Measurements from ENCODE around the gene RECK.

RECK gene

DNA sequence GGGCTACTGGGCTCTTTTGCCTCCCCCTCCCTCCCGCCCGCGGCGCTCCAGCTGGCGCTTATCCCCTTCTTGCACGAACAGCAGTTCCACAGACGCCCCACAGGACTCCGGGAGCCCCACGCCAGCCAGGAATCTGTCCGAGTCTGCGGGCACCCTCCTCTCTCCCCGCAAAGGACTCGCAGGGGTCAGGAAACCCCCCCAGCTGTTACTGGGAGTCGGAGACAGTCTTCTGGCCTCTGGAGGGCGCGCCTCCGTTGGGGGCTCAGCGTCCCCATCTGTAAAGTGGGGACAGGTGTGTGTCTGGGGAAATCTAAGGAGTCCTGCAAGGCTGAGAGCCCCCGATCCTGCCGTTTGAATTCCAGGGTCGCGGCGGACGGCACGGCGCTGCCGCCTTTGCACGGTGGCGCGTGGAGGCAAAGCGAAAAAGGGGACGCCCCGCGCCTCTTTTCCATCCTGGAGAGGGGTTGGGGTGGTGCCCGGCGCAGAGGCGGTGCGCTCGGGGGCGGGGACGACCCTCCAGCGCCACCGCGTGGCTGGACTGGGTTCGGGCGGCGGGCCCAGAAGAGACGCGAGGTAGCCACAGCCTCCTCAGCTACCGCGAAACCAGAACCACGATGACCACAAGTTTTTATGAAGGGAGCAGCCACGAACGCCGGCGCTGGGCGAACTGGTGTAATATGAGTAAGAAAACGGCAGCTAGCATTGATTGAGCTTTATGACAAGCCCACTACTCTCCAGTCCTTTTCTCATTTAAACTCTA lies 129.6 kb downstream of the RECK start:
- no peaks in the 10 kb centered on the region for H3K4me1 ChIP-seq (ENCODE audit: insufficient read depth, low read length, poor library complexity, severe bottlenecking)
- H3K36me3 ChIP-seq (ENCODE audit: insufficient read depth, low read length): no peaks in the 10 kb centered on the region
- H3K4me2 ChIP-seq (ENCODE audit: low read depth, low read length, poor library complexity, severe bottlenecking): peak overlapping the region; percentile 46
- H2AFZ ChIP-seq (ENCODE audit: low read length): peak overlapping the region; percentile 60; the same call in 1 of the 2 replicates
- no peak overlapping the region for H3K9ac ChIP-seq (ENCODE audit: low read depth, low read length, poor library complexity, severe bottlenecking)
- H3F3A ChIP-seq (ENCODE audit: low read depth): no peaks in the 10 kb centered on the region
- TF ChIP-seq EZH2phosphoT487 (IDR thresholded peaks at IDR 0.05; ENCODE audit: borderline replicate concordance) (no peak), CTCF (conservative IDR thresholded peaks at IDR 0.05; ENCODE audit: low read length) (peak; percentile 80)
- H3K27me3 ChIP-seq (ENCODE audit: insufficient read depth, low read length, poor library complexity, severe bottlenecking): no peaks in the 10 kb centered on the region
- H3K79me2 ChIP-seq (ENCODE audit: insufficient read depth, low read length): no peaks in the 10 kb centered on the region
- peak overlapping the region; percentile 44 for H3K4me3 ChIP-seq (ENCODE audit: low read length, poor library complexity, severe bottlenecking)
- no peaks in the 10 kb centered on the region for H3K9me2 ChIP-seq (replicated peaks; ENCODE audit: low read depth, low read length)
- H3K9me3 ChIP-seq (ENCODE audit: insufficient read depth, low read depth, low read length): no peaks in the 10 kb centered on the region
- H4K20me1 ChIP-seq (ENCODE audit: insufficient read depth, low read length, poor library complexity, severe bottlenecking): no peaks in the 10 kb centered on the region

- Histone ChIP-seq H3K4me1 (ENCODE audit: insufficient read depth, low read length, poor library complexity, severe bottlenecking) (no peaks in the 10 kb centered on the region), H3K4me2 (ENCODE audit: low read depth, low read length, poor library complexity, severe bottlenecking) (no peak within 1 kb of the TSS), H3K9ac (ENCODE audit: low read depth, low read length, poor library complexity, severe bottlenecking) (no peak within 1 kb of the TSS), H3F3A (ENCODE audit: low read depth) (no peaks in the 10 kb centered on the region), H2AFZ (ENCODE audit: low read length) (no peak within 1 kb of the TSS), H4K20me1 (ENCODE audit: insufficient read depth, low read length, poor library complexity, severe bottlenecking) (no peaks in the 10 kb centered on the region), H3K9me2 (replicated peaks; ENCODE audit: low read depth, low read length) (no peaks in the 10 kb centered on the region), H3K27me3 (ENCODE audit: insufficient read depth, low read length, poor library complexity, severe bottlenecking) (no peaks in the 10 kb centered on the region), H3K36me3 (ENCODE audit: insufficient read depth, low read length) (no peaks in the 10 kb centered on the region), H3K4me3 (ENCODE audit: low read length, poor library complexity, severe bottlenecking) (no peak within 1 kb of the TSS), H3K9me3 (ENCODE audit: insufficient read depth, low read depth, low read length) (no peaks in the 10 kb centered on the region), H3K79me2 (ENCODE audit: insufficient read depth, low read length) (no peaks in the 10 kb centered on the region)
- no peak for TF ChIP-seq CTCF (conservative IDR thresholded peaks at IDR 0.05; ENCODE audit: low read length)
Measured at GRCh38 chr9:36169166-36169565, 132.5 kb downstream of the RECK start, which contains the start of gene CCIN. CCIN (plus strand) TSS chr9:36169388; CDS start chr9:36169503, 115 bp downstream.

- no peak overlapping the region for H3K4me2 ChIP-seq (ENCODE audit: low read depth, low read length, poor library complexity, severe bottlenecking)
- no peaks in the 10 kb centered on the region for H3F3A ChIP-seq (ENCODE audit: low read depth)
- H3K9me2 ChIP-seq (replicated peaks; ENCODE audit: low read depth, low read length): no peaks in the 10 kb centered on the region
- H4K20me1 ChIP-seq (ENCODE audit: insufficient read depth, low read length, poor library complexity, severe bottlenecking): no peaks in the 10 kb centered on the region
- no peaks in the 10 kb centered on the region for H3K36me3 ChIP-seq (ENCODE audit: insufficient read depth, low read length)
- no peak overlapping the region for H3K4me3 ChIP-seq (ENCODE audit: low read length, poor library complexity, severe bottlenecking)
- H2AFZ ChIP-seq (ENCODE audit: low read length): no peak overlapping the region
- no peaks in the 10 kb centered on the region for H3K27me3 ChIP-seq (ENCODE audit: insufficient read depth, low read length, poor library complexity, severe bottlenecking)
- no peaks in the 10 kb centered on the region for H3K9me3 ChIP-seq (ENCODE audit: insufficient read depth, low read depth, low read length)
- no peaks in the 10 kb centered on the region for H3K79me2 ChIP-seq (ENCODE audit: insufficient read depth, low read length)
- H3K9ac ChIP-seq (ENCODE audit: low read depth, low read length, poor library complexity, severe bottlenecking): no peak overlapping the region
- no peak for TF ChIP-seq CTCF (conservative IDR thresholded peaks at IDR 0.05; ENCODE audit: low read length)
- no peak for TF ChIP-seq EZH2phosphoT487 (IDR thresholded peaks at IDR 0.05; ENCODE audit: borderline replicate concordance)
- no peaks in the 10 kb centered on the region for H3K4me1 ChIP-seq (ENCODE audit: insufficient read depth, low read length, poor library complexity, severe bottlenecking)
Measured at GRCh38 chr9:36169708-36170107, 133.0 kb downstream of the RECK start.
